H9 (cell line): ENCODE results near the gene PDZD4. TPM values are rescaled to one million over a fixed set of nuclear protein-coding genes. Genes with fewer than 3 reads are reported as not detected.

ENCODE experiments used
- DNase-seq: peaks from one replicate; pipeline ENCODE4 v3.0.0-alpha.2; 2017
- H2AFZ ChIP-seq: one replicate; pipeline ENCODE4 v1.6.1; 2013; ENCODE audit warnings: mild to moderate bottlenecking, low read length, control low read depth, moderate library complexity
- H2AK5ac ChIP-seq: 2 replicates; pipeline ENCODE4 v1.6.1; 2013; ENCODE audit warnings: low read length, control low read depth, mixed read lengths; ENCODE audit not compliant: insufficient read length
- H2BK120ac ChIP-seq: one replicate; pipeline ENCODE4 v1.6.1; 2013; ENCODE audit warnings: low read depth, mild to moderate bottlenecking, low read length, control low read depth, inconsistent platforms; ENCODE audit not compliant: poor library complexity, severe bottlenecking
- H2BK12ac ChIP-seq: 2 replicates; pipeline ENCODE4 v1.6.1; 2013; ENCODE audit warnings: low read length, control low read depth, mixed read lengths, low read depth; ENCODE audit not compliant: insufficient read length
- H2BK15ac ChIP-seq: 2 replicates; pipeline ENCODE4 v1.6.1; 2013; ENCODE audit warnings: low read depth, low read length, control low read depth
- H2BK20ac ChIP-seq: one replicate; pipeline ENCODE4 v1.6.1; 2013; ENCODE audit warnings: low read depth, mild to moderate bottlenecking, low read length, control low read depth, inconsistent platforms; ENCODE audit not compliant: poor library complexity, severe bottlenecking
- H2BK5ac ChIP-seq: 2 replicates; pipeline ENCODE4 v1.6.1; 2013; ENCODE audit warnings: low read length, control low read depth, mixed read lengths; ENCODE audit not compliant: insufficient read length
- H3K14ac ChIP-seq: 2 replicates; pipeline ENCODE4 v1.6.1; 2013; ENCODE audit warnings: low read length, control low read depth; ENCODE audit not compliant: insufficient read depth
- H3K18ac ChIP-seq: 2 replicates; pipeline ENCODE4 v1.6.1; 2013; ENCODE audit warnings: low read depth, mild to moderate bottlenecking, mixed read lengths, low read length, control low read depth; ENCODE audit not compliant: insufficient read length
- H3K23ac ChIP-seq: 2 replicates; pipeline ENCODE4 v1.6.1; 2013; ENCODE audit warnings: low read length, control low read depth, mixed read lengths, low read depth; ENCODE audit not compliant: insufficient read length
- H3K23me2 ChIP-seq: 2 replicates; pipeline ENCODE4 v1.6.1; 2013; ENCODE audit warnings: low read depth, mild to moderate bottlenecking, mixed read lengths, low read length, control low read depth; ENCODE audit not compliant: insufficient read length, poor library complexity, severe bottlenecking
- H3K27ac ChIP-seq: 2 replicates; pipeline ENCODE4 v1.5.1; 2013; ENCODE audit warnings: low read length, control low read depth, mixed read lengths, low read depth; ENCODE audit not compliant: insufficient read length
- H3K27me3 ChIP-seq: 2 replicates; pipeline ENCODE4 v1.6.1; 2013; ENCODE audit warnings: low read length, control low read depth, inconsistent platforms; ENCODE audit not compliant: insufficient read depth
- H3K4ac ChIP-seq: 2 replicates; pipeline ENCODE4 v1.6.1; 2013; ENCODE audit warnings: low read depth, mild to moderate bottlenecking, control low read depth, inconsistent platforms, low read length, moderate library complexity
- H3K4me1 ChIP-seq: 2 replicates; pipeline ENCODE4 v1.6.1; 2013; ENCODE audit warnings: low read length, control low read depth, inconsistent platforms; ENCODE audit not compliant: insufficient read depth
- H3K4me2 ChIP-seq: 2 replicates; pipeline ENCODE4 v1.6.1; 2013; ENCODE audit warnings: low read length, control low read depth, mixed read lengths; ENCODE audit not compliant: insufficient read length, insufficient read depth
- H3K56ac ChIP-seq: 2 replicates; pipeline ENCODE4 v1.6.1; 2013; ENCODE audit warnings: low read depth, mild to moderate bottlenecking, mixed read lengths, low read length, control low read depth; ENCODE audit not compliant: insufficient read length
- H3K79me1 ChIP-seq: 2 replicates; pipeline ENCODE4 v1.6.1; 2013; ENCODE audit warnings: low read depth, mild to moderate bottlenecking, moderate library complexity, low read length, control low read depth, inconsistent platforms; ENCODE audit not compliant: insufficient read depth, poor library complexity, severe bottlenecking
- H3K79me2 ChIP-seq: 2 replicates; pipeline ENCODE4 v1.6.1; 2013; ENCODE audit warnings: low read length, control low read depth, inconsistent platforms; ENCODE audit not compliant: insufficient read depth
- H3K9ac ChIP-seq: 2 replicates; pipeline ENCODE4 v1.6.1; 2013; ENCODE audit warnings: low read length, control low read depth, mixed read lengths; ENCODE audit not compliant: insufficient read length; ENCODE audit errors: extremely low read depth
- H3K9me3 ChIP-seq: one replicate; pipeline ENCODE4 v1.6.1; 2013; ENCODE audit warnings: low read depth, low read length, inconsistent platforms; ENCODE audit not compliant: control insufficient read depth
- H3T11ph ChIP-seq: one replicate; pipeline ENCODE4 v1.6.1; 2013; ENCODE audit warnings: mild to moderate bottlenecking, low read length, control low read depth, inconsistent platforms
- H4K20me1 ChIP-seq: one replicate; pipeline ENCODE4 v1.6.1; 2013; ENCODE audit not compliant: control insufficient read depth, insufficient read length, insufficient read depth
- H4K5ac ChIP-seq: 2 replicates; pipeline ENCODE4 v1.6.1; 2013; ENCODE audit warnings: low read depth, mild to moderate bottlenecking, mixed read lengths, low read length, control low read depth; ENCODE audit not compliant: insufficient read length
- H4K8ac ChIP-seq: replicated peaks from 2 replicates; pipeline ENCODE4 v1.6.1; 2013; ENCODE audit warnings: low read length, control low read depth, mixed read lengths, low read depth; ENCODE audit not compliant: insufficient read length
- H4K91ac ChIP-seq: 2 replicates; pipeline ENCODE4 v1.6.1; 2013; ENCODE audit warnings: low read depth, mild to moderate bottlenecking, moderate library complexity, mixed read lengths, low read length, control low read depth; ENCODE audit not compliant: insufficient read length
- H3K27ac Mint-ChIP-seq, 3 experiments: 2 replicates in 2 of 3; 3 replicates in 1 of 3; pipeline ENCODE4 v1.8.0; 2020 to 2021; ENCODE audit warnings: mixed read lengths in 3 of 3, mild to moderate bottlenecking in 1 of 3, moderate library complexity in 1 of 3
- H3K27me3 Mint-ChIP-seq: 2 replicates; pipeline ENCODE4 v1.8.0; 2021; ENCODE audit warnings: low read depth, mild to moderate bottlenecking, moderate library complexity, mixed read lengths
- H3K36me3 Mint-ChIP-seq, 3 experiments: 2 replicates in 2 of 3; 3 replicates in 1 of 3; pipeline ENCODE4 v1.8.0; 2020 to 2021; ENCODE audit warnings: low read depth in 3 of 3, mixed read lengths in 3 of 3; ENCODE audit not compliant: insufficient read depth in 1 of 3
- H3K4me1 Mint-ChIP-seq, 2 experiments: 2 replicates each; pipeline ENCODE4 v1.8.0; 2020; ENCODE audit warnings: mixed read lengths in 2 of 2
- H3K4me3 Mint-ChIP-seq, 2 experiments: 2 replicates in 1 of 2; 3 replicates in 1 of 2; pipeline ENCODE4 v1.8.0; 2020 to 2021; ENCODE audit warnings: mild to moderate bottlenecking in 2 of 2, mixed read lengths in 2 of 2, moderate library complexity in 1 of 2
- H3K9me3 Mint-ChIP-seq, 2 experiments: 2 replicates in 1 of 2; 3 replicates in 1 of 2; pipeline ENCODE4 v1.8.0; 2020; ENCODE audit warnings: mild to moderate bottlenecking in 2 of 2, mixed read lengths in 2 of 2, moderate library complexity in 1 of 2
- CTCF ChIP-seq: fragments of 200-600 bp; sonication (generic); conservative IDR thresholded peaks from 3 replicates; pipeline ENCODE4 v1.8.0; 2021; ENCODE audit warnings: antibody characterized with exemption, mild to moderate bottlenecking
- WGBS: extraction: QIAGEN DNeasy Blood & Tissue Kit; methylation state at CpG from one replicate; pipeline ENCODE4 v1.1.7; 2013; ENCODE audit warnings: missing lambda C conversion rate, low lambda C conversion rate, mixed read lengths; ENCODE audit not compliant: insufficient read length; ENCODE audit errors: extremely low coverage; 5-methylcytosine and 5-hydroxymethylcytosine counted together
- total RNA-seq: library from RNA; stranded (reverse); gene quantifications from 2 replicates; pipeline ENCODE4 v1.2.1, GENCODE V29; 2021

PDZD4 gene
- total RNA-seq, 1 experiment from 2014 or later = 110 TPM

GRCh38 chrX:153783378-153784013 is 46.8 kb downstream of the PDZD4 start:
- no peak overlapping the region for H2BK20ac ChIP-seq
- no peak overlapping the region for H4K8ac ChIP-seq
- no peak overlapping the region for H2BK15ac ChIP-seq
- Mint-ChIP-seq H3K9me3 (peaks cover 44 to 64% of the 10 kb centered on the region in 2 experiments), H3K27me3 (peaks cover 2% of the 10 kb centered on the region; the same call in 1 of the 2 replicates), H3K27ac (no peak overlapping the region), H3K36me3 (peaks cover 12 to 31% (median 17%) of the 10 kb centered on the region in 3 experiments; a peak in 6 of 7 replicates), H3K4me3 (no peak overlapping the region), H3K4me1 (peaks cover 4 to 8% of the 10 kb centered on the region in 2 experiments)
- TF ChIP-seq CTCF = no peak
- H3K14ac ChIP-seq = no peak overlapping the region
- H3K9ac ChIP-seq = no peak overlapping the region
- no peaks in the 10 kb centered on the region for H3K79me1 ChIP-seq
- H2AFZ ChIP-seq = no peak overlapping the region
- H3K9me3 ChIP-seq = peaks cover 8% of the 10 kb centered on the region
- no peak overlapping the region for H4K5ac ChIP-seq
- no peaks in the 10 kb centered on the region for H3K4me1 ChIP-seq
- H3K79me2 ChIP-seq = no peaks in the 10 kb centered on the region
- no peak overlapping the region for H3K23ac ChIP-seq
- H2BK12ac ChIP-seq = no peak overlapping the region
- no peak overlapping the region for H2AK5ac ChIP-seq
- no peak overlapping the region for H3K4ac ChIP-seq
- no peak overlapping the region for H3K4me2 ChIP-seq
- no peaks in the 10 kb centered on the region for H4K20me1 ChIP-seq
- H2BK5ac ChIP-seq = no peak overlapping the region
- no peak overlapping the region for H3K27ac ChIP-seq
- no peak for DNase-seq
- no peak overlapping the region for H3K56ac ChIP-seq
- no peaks in the 10 kb centered on the region for H3K27me3 ChIP-seq
- no peak overlapping the region for H4K91ac ChIP-seq
- no peak overlapping the region for H3T11ph ChIP-seq
- no CpG with 5 or more reads among the region's 24 CpGs for WGBS
- no peak overlapping the region for H2BK120ac ChIP-seq
- H3K18ac ChIP-seq = no peak overlapping the region
- no peaks in the 10 kb centered on the region for H3K23me2 ChIP-seq
